DOHH2 (cell line): ENCODE results near the gene MAP2K3.

ENCODE experiments used
- H3F3A ChIP-seq: fragments of 200-600 bp; sonication (generic), shearing (Covaris generic); 2 replicates; pipeline ENCODE4 v1.6.0; 2016; ENCODE audit warnings: antibody characterized with exemption, mild to moderate bottlenecking; ENCODE audit not compliant: control insufficient read depth, insufficient read depth
- H3K27ac ChIP-seq: fragments of 200-600 bp; sonication (generic); 2 replicates; pipeline ENCODE4 v1.5.1; 2014; ENCODE audit warnings: low read depth, mild to moderate bottlenecking, low read length, moderate library complexity
- H3K27me3 ChIP-seq: fragments of 200-600 bp; sonication (generic); 2 replicates; pipeline ENCODE4 v1.6.1; 2014; ENCODE audit warnings: mild to moderate bottlenecking, low read length, mixed read lengths; ENCODE audit not compliant: control insufficient read depth
- H3K36me3 ChIP-seq: fragments of 200-600 bp; sonication (generic); 2 replicates; pipeline ENCODE4 v1.6.1; 2014; ENCODE audit warnings: mild to moderate bottlenecking, low read length, moderate library complexity, mixed read lengths; ENCODE audit not compliant: control insufficient read depth
- H3K4me1 ChIP-seq: fragments of 200-600 bp; sonication (generic); 2 replicates; pipeline ENCODE4 v1.6.1; 2014; ENCODE audit warnings: mild to moderate bottlenecking, low read length, mixed read lengths; ENCODE audit not compliant: control insufficient read depth
- H3K4me2 ChIP-seq: fragments of 200-600 bp; sonication (generic); 2 replicates; pipeline ENCODE4 v1.6.0; 2014; ENCODE audit warnings: mild to moderate bottlenecking, low read length, moderate library complexity
- H3K4me3 ChIP-seq: fragments of 200-600 bp; sonication (generic); 2 replicates; pipeline ENCODE4 v1.5.1; 2014; ENCODE audit warnings: mild to moderate bottlenecking, low read length, mixed read lengths
- H3K79me2 ChIP-seq: fragments of 200-600 bp; sonication (generic); 2 replicates; pipeline ENCODE4 v1.6.1; 2014; ENCODE audit warnings: mild to moderate bottlenecking, low read length, mixed read lengths; ENCODE audit not compliant: control insufficient read depth
- H3K9me2 ChIP-seq: fragments of 200-600 bp; sonication (generic); replicated peaks from 2 replicates; pipeline ENCODE4 v1.6.1; 2014; ENCODE audit warnings: mild to moderate bottlenecking, low read length, mixed read lengths; ENCODE audit not compliant: control insufficient read depth
- H3K9me3 ChIP-seq: fragments of 200-600 bp; sonication (generic); 2 replicates; pipeline ENCODE4 v1.6.1; 2014; ENCODE audit warnings: antibody characterized with exemption, low read length, mixed read lengths; ENCODE audit not compliant: control insufficient read depth, insufficient read depth
- H4K20me1 ChIP-seq: fragments of 200-600 bp; sonication (generic); 2 replicates; pipeline ENCODE4 v1.6.0; 2014; ENCODE audit warnings: low read depth, mild to moderate bottlenecking, antibody characterized with exemption, low read length, moderate library complexity; ENCODE audit not compliant: control insufficient read depth, insufficient read depth
- CTCF ChIP-seq: fragments of 200-600 bp; sonication (generic); IDR thresholded peaks from one replicate; pipeline ENCODE4 v1.5.1; 2014; ENCODE audit warnings: antibody characterized with exemption, mild to moderate bottlenecking, low read depth, low read length; ENCODE audit not compliant: poor library complexity, severe bottlenecking
- EZH2phosphoT487 ChIP-seq: fragments of 200-600 bp; sonication (generic); IDR thresholded peaks from 2 replicates; pipeline ENCODE4 v1.6.1; 2017; ENCODE audit warnings: borderline replicate concordance, mild to moderate bottlenecking, antibody characterized with exemption, low read length, moderate library complexity, mixed read lengths

Gene MAP2K3

GRCh38 chr17:21296097-21297025 is 11.8 kb downstream of the MAP2K3 start:
- Histone ChIP-seq H4K20me1 (no peaks in the 10 kb centered on the region), H3K9me2 (no peaks in the 10 kb centered on the region), H3F3A (no peaks in the 10 kb centered on the region), H3K36me3 (peaks cover 14% of the 10 kb centered on the region; the same call in 1 of the 2 replicates), H3K4me1 (no peaks in the 10 kb centered on the region), H3K27ac (no peak overlapping the region), H3K79me2 (peaks cover 7% of the 10 kb centered on the region), H3K4me2 (no peak overlapping the region), H3K27me3 (no peaks in the 10 kb centered on the region), H3K9me3 (peaks cover 3% of the 10 kb centered on the region; the same call in 1 of the 2 replicates), H3K4me3 (no peak overlapping the region)
- TF ChIP-seq EZH2phosphoT487: no peak
- TF ChIP-seq CTCF: no peak

- H3K27me3 ChIP-seq: no peaks in the 10 kb centered on the region
- peaks cover 3% of the 10 kb centered on the region; the same call in 1 of the 2 replicates for H3K9me3 ChIP-seq
- no peaks in the 10 kb centered on the region for H3K4me1 ChIP-seq
- no peak overlapping the region for H3K27ac ChIP-seq
- no peak overlapping the region for H3K4me3 ChIP-seq
- H3K4me2 ChIP-seq: no peak overlapping the region
- no peak for TF ChIP-seq CTCF
- TF ChIP-seq EZH2phosphoT487: no peak
- no peaks in the 10 kb centered on the region for H3K9me2 ChIP-seq
- H3K79me2 ChIP-seq: peaks cover 3% of the 10 kb centered on the region
- no peaks in the 10 kb centered on the region for H4K20me1 ChIP-seq
- no peaks in the 10 kb centered on the region for H3F3A ChIP-seq
- H3K36me3 ChIP-seq: peaks cover 14% of the 10 kb centered on the region; the same call in 1 of the 2 replicates
Observed at GRCh38 chr17:21297026-21297520, 12.6 kb downstream of the MAP2K3 start.

GRCh38 chr17:21297597-21297996 is 13.1 kb downstream of the MAP2K3 start:
- no peaks in the 10 kb centered on the region for H3K27me3 ChIP-seq
- H4K20me1 ChIP-seq: no peaks in the 10 kb centered on the region
- H3K4me3 ChIP-seq: no peak overlapping the region
- H3K9me3 ChIP-seq: peaks cover 3% of the 10 kb centered on the region; the same call in 1 of the 2 replicates
- H3K9me2 ChIP-seq: no peaks in the 10 kb centered on the region
- H3F3A ChIP-seq: no peaks in the 10 kb centered on the region
- no peaks in the 10 kb centered on the region for H3K4me1 ChIP-seq
- peaks cover 3% of the 10 kb centered on the region for H3K79me2 ChIP-seq
- H3K27ac ChIP-seq: no peak overlapping the region
- H3K4me2 ChIP-seq: no peak overlapping the region
- peaks cover 14% of the 10 kb centered on the region; the same call in 1 of the 2 replicates for H3K36me3 ChIP-seq
- TF ChIP-seq EZH2phosphoT487: no peak
